Mucosa of stomach (tissue), 1 donor: ENCODE measurements around the gene ZNF236.
"Not testable (repeated sequence)": the region's sequence is repeated elsewhere in the genome, so short reads cannot be mapped to it uniquely, and the experiment has no call there.

Source experiments
- H3K27me3 ChIP-seq: one replicate; pipeline ENCODE4 v1.7.0; 2013; ENCODE audit warnings: mild to moderate bottlenecking, low read length; ENCODE audit not compliant: control insufficient read depth, insufficient read depth
- H3K36me3 ChIP-seq: one replicate; pipeline ENCODE4 v1.7.0; 2013; ENCODE audit warnings: low read length; ENCODE audit not compliant: control insufficient read depth, insufficient read depth
- H3K4me1 ChIP-seq: one replicate; pipeline ENCODE4 v1.7.0; 2013; ENCODE audit warnings: mild to moderate bottlenecking, low read length; ENCODE audit not compliant: control insufficient read depth, insufficient read depth
- H3K4me3 ChIP-seq: one replicate; pipeline ENCODE4 v1.7.0; 2013; ENCODE audit warnings: low read length
- H3K9ac ChIP-seq: one replicate; pipeline ENCODE4 v1.7.0; 2013; ENCODE audit warnings: mild to moderate bottlenecking, low read length, moderate library complexity
- H3K9me3 ChIP-seq: one replicate; pipeline ENCODE4 v1.7.0; 2013; ENCODE audit warnings: mild to moderate bottlenecking, low read length, moderate library complexity; ENCODE audit not compliant: control insufficient read depth
- donor health status: Pancreatic carcinoma.

Gene ZNF236

DNA sequence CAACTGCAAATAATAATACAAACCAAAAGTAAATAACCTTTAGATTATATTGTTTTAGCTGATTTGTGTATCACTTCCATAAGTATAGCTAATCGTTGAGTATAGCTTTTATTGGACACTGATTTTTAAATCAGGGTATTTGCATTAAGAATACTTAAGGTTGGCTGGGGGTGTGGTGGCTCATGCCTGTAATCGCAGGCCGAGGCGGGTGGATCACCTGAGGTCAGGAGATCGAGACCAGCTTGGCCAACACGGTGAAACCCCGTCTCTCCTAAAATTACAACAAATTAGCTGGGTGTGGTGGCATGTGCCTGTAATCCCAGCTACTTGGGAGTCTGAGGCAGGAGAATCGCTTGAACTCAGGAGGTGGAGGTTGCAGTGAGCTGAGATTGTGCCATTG, 122.0 kb downstream of the ZNF236 start:
- H3K27me3 ChIP-seq, H3K4me3 ChIP-seq, H3K36me3 ChIP-seq, H3K4me1 ChIP-seq, H3K9me3 ChIP-seq, H3K9ac ChIP-seq: not testable (repeated sequence)

DNA sequence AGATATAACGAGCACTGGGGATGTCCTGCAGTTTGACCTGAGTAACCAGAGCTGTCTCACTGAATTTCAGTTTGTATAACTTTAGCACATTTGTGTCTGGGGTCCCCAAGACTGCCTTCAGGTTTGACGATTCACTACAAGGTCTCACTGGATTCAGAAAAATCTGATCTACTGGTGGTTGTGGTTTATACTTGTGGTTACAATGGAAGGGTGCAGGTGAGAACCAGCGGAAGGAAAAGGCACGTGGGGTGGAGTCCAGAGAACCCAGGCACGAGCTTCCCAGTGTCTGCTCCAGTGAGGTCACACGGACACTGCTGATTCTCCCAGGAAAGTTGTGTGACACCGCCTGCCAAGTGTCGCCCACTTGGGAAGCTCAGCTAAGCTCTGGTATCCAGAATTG, 126.0 kb downstream of the ZNF236 start:
- Histone ChIP-seq H3K9ac (no peak overlapping the region), H3K9me3 (no peaks in the 10 kb centered on the region), H3K4me1 (peaks cover 21% of the 10 kb centered on the region), H3K36me3 (no peaks in the 10 kb centered on the region), H3K27me3 (no peaks in the 10 kb centered on the region), H3K4me3 (no peak overlapping the region)

DNA sequence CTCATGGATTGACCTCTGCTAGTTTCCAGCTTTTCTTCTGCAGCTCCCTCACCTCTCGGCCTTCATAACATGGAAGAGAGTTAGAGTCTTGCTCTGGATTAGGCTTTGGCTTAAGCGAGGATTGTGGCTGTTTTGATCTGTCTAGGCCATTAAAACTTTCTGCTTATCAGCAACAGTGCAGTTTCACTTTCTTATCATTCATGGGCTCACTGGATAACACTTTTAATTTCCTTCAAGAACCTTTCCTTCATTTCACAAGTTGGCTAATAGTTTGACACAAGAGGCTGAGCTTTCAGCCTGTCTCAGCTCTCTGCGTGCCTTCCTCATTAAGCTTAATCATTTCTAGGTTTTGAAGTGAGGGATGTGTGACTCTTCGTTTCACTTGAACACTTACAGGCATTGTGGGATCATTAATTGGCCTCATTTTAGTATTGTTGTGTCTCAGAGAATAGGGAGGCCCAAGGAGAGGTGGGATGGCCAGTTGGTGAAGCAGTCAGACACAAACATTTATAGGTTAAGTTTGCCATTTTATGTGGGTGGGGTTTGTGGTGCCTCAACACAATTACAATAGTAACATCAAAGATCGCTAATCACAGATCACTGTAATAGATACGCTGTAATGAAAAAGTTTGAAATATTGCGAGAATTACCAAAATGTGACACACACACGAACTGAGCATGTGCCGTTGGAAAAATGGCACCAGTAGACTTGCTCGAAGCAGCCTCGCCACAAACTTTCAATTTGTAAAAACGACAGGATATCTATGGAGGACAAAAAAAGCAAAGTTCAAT, 129.3 kb downstream of the ZNF236 start:
- H3K9ac ChIP-seq, result no peak overlapping the region
- H3K9me3 ChIP-seq, result no peaks in the 10 kb centered on the region
- no peak overlapping the region for H3K4me3 ChIP-seq
- no peaks in the 10 kb centered on the region for H3K36me3 ChIP-seq
- no peaks in the 10 kb centered on the region for H3K27me3 ChIP-seq
- peaks cover 41% of the 10 kb centered on the region for H3K4me1 ChIP-seq

GRCh38 chr18:76952747-76953146, 130.4 kb downstream of the ZNF236 start:
- Histone ChIP-seq H3K9me3 (no peaks in the 10 kb centered on the region), H3K9ac (no peak overlapping the region), H3K27me3 (no peaks in the 10 kb centered on the region), H3K4me3 (no peak overlapping the region), H3K4me1 (peaks cover 52% of the 10 kb centered on the region), H3K36me3 (no peaks in the 10 kb centered on the region)

DNA sequence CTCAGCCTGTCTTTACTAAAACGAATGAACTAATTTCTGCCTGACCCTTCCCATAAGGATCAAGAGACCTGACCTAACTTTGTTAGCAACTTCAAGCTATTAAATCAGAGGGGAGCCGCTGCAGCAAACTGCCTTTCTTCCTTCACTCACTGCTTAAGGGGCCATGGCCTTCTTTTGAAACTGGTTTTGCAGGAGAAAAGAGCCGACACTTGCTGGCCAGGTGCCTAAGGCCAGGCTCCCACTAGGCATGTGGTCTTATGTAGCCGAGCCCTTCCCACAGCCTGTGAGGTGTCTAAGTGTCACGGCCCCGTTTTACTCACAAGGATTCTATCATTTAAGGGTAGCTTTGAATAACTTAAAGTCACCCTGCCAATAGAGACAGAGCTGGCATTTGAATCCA, 130.8 kb downstream of the ZNF236 start:
- Histone ChIP-seq H3K4me1 (peaks cover 52% of the 10 kb centered on the region), H3K9me3 (no peaks in the 10 kb centered on the region), H3K9ac (no peak overlapping the region), H3K4me3 (no peak overlapping the region), H3K36me3 (no peaks in the 10 kb centered on the region), H3K27me3 (no peaks in the 10 kb centered on the region)

DNA sequence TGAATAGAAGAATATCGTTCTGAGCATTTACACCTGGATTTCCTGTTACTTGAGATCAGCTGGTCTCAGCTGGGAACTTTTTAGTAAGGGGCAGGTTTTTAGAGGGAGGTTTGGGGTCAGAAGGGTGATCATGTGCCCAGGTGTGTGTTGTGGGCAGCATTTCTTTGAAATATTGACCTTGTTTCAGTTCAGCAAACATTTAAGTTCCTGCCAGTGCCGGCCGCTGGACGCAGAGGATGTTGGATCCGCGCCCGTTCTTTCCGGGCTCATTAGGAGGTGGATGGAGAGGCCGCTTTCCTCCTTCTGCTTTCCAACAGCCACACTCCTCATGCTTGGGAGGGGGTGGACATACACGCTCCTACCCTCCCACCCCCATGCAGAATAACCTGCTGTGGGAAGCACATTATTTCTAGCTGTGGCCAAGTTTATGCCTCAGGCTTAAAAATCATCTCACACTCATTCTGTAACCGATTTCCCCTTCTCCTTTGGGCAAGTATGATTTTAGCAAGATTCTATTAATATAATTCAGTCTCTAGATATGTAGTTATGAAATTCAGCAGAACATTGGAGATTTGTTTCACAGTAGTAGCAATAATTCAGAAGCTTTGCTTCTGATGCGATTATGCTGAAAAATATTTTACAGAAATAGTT, 131.4 kb downstream of the ZNF236 start:
- H3K9ac ChIP-seq, result no peak overlapping the region
- H3K27me3 ChIP-seq, result no peaks in the 10 kb centered on the region
- H3K4me3 ChIP-seq, result no peak overlapping the region
- peaks cover 56% of the 10 kb centered on the region for H3K4me1 ChIP-seq
- no peaks in the 10 kb centered on the region for H3K9me3 ChIP-seq
- H3K36me3 ChIP-seq, result no peaks in the 10 kb centered on the region

- no peaks in the 10 kb centered on the region for H3K9me3 ChIP-seq
- no peaks in the 10 kb centered on the region for H3K27me3 ChIP-seq
- no peaks in the 10 kb centered on the region for H3K36me3 ChIP-seq
- peaks cover 68% of the 10 kb centered on the region for H3K4me1 ChIP-seq
- H3K4me3 ChIP-seq, result no peak overlapping the region
- H3K9ac ChIP-seq, result no peak overlapping the region
Measured at GRCh38 chr18:76955524-76956170, 133.3 kb downstream of the ZNF236 start.

- Histone ChIP-seq H3K4me3 (no peak overlapping the region), H3K4me1 (peaks cover 60% of the 10 kb centered on the region), H3K36me3 (no peaks in the 10 kb centered on the region), H3K9ac (peak overlapping the region; percentile 26), H3K9me3 (no peaks in the 10 kb centered on the region), H3K27me3 (no peaks in the 10 kb centered on the region)
Measured at GRCh38 chr18:76956648-76957047, 134.3 kb downstream of the ZNF236 start.

DNA sequence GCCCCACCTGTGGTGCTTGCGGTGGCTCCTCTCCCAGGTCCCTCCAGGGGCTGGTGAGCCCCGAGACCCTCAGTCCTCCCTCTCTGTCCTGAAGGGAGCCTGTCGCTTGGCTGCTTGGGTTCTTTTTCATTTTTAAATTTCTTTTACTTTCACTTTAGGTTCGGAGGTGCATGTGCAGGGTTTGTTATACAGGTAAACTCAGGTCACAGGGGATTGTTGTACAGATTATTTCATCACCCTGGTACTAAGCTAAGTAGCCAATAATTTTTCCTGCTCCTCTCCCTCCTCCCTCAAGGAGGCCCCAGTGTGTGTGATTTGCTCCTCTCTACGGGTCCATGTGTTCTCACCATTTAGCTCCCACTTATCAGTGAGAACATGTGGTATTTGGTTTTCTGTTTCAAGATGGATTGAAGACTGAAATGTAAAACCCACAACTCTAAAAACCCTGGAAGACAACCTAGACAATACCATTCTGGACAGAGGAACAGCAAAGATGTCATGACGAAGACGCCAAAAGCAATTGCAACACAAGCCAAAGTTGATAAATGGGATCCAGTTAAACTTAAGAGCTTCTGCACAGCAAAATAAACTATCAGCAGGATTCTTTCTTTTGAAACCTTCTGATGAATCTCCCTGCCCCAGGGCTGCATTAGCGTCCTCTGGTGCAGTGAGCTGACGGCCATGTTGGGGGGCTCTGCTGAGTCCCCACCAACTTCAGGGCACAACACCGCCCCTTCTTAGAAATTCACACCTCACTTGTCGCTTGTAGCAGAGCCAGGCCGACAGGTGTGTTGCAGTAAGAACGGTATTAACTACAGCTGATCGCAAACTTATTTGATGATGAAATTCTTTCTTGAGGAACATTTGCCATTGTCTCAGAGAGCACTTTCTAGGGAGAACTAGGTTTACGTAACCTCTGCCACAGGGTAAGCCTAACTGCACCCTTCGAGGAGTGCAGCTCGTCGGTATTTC, 135.3 kb downstream of the ZNF236 start:
- Histone ChIP-seq H3K27me3 (no peaks in the 10 kb centered on the region), H3K36me3 (no peaks in the 10 kb centered on the region), H3K9ac (peak overlapping the region; percentile 26), H3K4me3 (no peak overlapping the region), H3K9me3 (no peaks in the 10 kb centered on the region), H3K4me1 (peaks cover 54% of the 10 kb centered on the region)

GRCh38 chr18:76958692-76959341, 136.5 kb downstream of the ZNF236 start:
- Histone ChIP-seq H3K9me3 (no peaks in the 10 kb centered on the region), H3K4me1 (peaks cover 42% of the 10 kb centered on the region), H3K36me3 (no peaks in the 10 kb centered on the region), H3K27me3 (no peaks in the 10 kb centered on the region), H3K9ac (no peak overlapping the region), H3K4me3 (no peak overlapping the region)

DNA sequence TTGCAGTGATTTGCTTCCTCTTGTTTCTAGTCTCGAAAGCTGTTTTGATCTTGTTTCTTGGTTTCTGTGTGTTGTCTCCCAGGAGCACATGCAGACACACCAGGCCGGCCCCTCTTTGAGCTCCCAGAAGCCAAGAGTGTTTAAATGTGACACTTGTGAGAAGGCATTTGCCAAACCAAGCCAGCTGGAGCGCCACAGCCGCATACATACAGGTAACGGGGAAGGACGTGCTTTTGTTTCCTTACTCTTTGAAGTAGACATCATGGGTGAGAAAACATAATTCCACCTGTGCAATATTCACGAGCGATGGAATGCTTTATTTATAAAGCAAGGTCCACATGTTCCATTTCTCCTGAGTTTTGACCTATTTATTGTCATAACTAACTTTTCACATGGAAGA, 137.2 kb downstream of the ZNF236 start:
- Histone ChIP-seq H3K9me3 (no peaks in the 10 kb centered on the region), H3K4me1 (peaks cover 40% of the 10 kb centered on the region), H3K27me3 (no peaks in the 10 kb centered on the region), H3K9ac (no peak overlapping the region), H3K4me3 (no peak overlapping the region), H3K36me3 (no peaks in the 10 kb centered on the region)
